SHP77 treated with DMSO at 0.1 percent for 48 hours (cell line): ENCODE measurements around the gene CD55.

Source experiments
- DNase-seq: peaks from one replicate; lab custom pipeline; 2025; lab: John Stamatoyannopoulos, UW

The CD55 gene, protein sequence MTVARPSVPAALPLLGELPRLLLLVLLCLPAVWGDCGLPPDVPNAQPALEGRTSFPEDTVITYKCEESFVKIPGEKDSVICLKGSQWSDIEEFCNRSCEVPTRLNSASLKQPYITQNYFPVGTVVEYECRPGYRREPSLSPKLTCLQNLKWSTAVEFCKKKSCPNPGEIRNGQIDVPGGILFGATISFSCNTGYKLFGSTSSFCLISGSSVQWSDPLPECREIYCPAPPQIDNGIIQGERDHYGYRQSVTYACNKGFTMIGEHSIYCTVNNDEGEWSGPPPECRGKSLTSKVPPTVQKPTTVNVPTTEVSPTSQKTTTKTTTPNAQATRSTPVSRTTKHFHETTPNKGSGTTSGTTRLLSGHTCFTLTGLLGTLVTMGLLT

DNA sequence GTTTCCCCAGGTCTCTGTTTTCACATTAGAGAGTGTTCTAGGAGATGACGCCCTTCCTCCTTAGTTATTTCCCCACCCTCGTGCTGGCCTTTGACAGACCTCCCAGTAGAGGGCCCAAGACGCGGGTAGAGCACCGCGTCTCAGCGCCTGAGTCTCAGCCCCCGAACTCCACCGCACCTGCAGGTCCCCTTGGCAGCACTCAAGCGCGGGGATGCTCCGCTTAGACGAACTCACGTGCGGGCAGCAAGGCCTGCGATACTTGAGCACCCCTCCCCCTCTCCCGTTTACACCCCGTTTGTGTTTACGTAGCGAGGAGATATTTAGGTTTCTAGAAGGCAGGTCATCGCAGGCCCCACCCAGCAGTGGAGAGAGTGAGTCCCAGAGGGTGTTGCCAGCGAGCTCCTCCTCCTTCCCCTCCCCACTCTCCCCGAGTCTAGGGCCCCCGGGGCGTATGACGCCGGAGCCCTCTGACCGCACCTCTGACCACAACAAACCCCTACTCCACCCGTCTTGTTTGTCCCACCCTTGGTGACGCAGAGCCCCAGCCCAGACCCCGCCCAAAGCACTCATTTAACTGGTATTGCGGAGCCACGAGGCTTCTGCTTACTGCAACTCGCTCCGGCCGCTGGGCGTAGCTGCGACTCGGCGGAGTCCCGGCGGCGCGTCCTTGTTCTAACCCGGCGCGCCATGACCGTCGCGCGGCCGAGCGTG lies at the start of gene CD55:
Gene CD55, plus strand, starts transcription at position 600 of the 711 bp plus-strand sequence. Its CDS starts 88 bp downstream, at position 688.
- DNase-seq: peak; percentile 52

DNA sequence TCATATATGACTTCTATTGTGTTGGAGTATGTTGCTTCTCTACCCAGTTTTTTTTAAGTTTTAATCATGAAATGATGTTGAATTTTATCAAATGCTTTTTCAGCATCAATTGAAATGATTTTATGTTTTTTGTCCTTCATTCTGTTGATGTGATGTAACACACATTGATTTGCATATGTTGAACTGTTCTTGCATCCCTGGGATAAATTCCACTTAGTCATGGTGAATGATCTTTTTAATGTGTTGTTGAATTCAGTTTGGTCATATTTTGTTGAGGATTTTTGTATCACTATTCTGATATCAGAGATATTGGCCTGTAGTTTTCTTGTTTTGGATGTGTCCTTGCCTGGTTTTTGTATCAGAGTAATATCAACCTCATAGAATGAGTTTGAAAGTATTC lies 46.6 kb upstream of the CD55 start:
- DNase-seq: no peak

DNA sequence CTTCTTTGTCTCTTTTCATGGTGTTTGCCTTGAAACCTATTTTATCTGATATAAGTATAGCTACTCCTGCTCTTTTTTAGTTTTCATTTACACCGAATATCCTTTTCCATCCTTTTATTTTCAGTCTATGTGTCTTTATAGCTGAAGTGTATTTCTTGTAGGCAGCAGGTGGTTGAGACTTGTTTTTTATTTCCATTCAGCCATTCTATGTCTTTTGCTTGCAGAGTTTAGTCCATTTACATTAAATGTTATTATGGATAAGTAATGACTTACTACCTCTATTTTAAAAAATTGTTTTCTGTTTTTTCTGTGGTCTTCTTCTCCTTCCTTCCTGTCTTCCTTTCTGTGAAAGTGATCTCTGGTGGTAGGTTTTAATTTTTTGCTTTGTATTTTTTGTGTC lies 45.0 kb upstream of the CD55 start:
- DNase-seq: no peak

DNA sequence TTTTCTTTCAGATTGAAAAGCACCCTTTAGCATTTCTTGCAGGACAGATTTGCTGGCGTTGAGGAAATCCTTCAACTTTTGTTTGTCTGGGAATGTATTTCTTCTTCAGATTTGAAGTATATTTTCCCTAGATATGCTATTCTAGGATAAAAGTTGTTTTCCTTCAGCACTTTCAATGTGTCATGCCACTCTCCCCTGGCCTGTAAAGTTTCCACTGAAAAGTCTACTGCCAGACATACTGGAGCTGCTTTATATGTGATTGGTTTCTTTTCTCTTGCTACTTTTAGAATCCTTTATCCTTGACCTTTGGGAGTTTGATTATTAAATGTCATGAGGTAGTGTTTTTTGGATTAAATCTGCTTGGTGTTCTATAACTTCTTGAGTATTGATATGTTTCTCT lies 44.2 kb upstream of the CD55 start:
- no peak for DNase-seq

DNA sequence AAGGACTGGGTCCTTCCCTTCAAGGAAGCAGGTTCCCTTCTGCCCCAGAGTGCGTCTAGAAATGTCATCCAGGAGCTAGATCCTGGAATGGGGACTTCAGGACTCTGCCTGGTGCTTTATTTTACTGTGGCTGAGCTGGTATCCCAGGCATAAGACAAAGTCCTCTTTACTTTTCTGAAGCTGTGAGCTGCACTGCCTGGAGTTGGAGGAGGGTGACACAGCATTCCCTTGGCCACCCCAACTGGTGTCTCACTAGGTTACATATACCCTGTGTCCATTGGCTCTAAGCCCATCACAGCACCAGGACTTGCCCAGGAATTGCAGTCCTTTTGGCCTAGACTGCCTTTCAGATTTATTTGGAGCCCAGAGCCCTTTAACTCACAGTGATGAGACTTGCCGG lies 41.8 kb upstream of the CD55 start:
- no peak for DNase-seq

DNA sequence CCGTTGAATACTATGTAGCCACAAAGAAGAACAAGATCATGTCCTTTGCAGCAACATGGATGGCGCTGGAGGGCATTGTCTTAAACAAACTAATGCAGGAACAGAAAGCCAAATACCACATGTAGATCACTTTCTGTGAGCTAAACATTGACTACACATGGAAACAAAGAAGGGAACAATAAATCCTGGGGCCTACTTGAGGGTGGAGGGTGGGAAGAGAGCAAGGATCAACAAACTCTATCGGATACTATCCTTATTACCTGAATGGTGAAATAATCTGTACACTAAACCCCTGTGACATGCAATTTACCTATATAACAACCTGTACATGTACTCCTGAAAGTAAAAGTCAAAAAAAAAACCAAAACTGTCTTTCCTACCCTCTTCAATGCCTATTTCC lies 40.8 kb upstream of the CD55 start:
- DNase-seq: no peak

DNA sequence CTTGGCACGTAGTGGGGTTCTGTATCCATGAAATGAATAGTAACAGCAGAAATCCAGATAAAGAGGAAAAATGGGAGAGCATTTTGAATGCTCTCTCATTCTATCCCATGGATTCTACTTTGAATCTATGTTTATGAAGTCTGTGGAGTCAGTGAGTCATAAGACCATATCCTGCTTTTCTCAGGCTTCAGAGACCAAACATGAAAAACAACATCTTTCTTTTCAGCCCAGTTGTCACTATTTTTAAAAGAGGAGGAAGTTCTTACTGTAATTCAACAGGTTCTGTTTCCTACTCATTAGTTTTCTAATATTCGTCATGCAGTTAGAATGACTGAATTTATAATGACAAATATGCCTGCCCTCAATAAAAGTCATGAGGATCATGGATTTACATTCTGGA lies 39.4 kb upstream of the CD55 start:
- DNase-seq: no peak

DNA sequence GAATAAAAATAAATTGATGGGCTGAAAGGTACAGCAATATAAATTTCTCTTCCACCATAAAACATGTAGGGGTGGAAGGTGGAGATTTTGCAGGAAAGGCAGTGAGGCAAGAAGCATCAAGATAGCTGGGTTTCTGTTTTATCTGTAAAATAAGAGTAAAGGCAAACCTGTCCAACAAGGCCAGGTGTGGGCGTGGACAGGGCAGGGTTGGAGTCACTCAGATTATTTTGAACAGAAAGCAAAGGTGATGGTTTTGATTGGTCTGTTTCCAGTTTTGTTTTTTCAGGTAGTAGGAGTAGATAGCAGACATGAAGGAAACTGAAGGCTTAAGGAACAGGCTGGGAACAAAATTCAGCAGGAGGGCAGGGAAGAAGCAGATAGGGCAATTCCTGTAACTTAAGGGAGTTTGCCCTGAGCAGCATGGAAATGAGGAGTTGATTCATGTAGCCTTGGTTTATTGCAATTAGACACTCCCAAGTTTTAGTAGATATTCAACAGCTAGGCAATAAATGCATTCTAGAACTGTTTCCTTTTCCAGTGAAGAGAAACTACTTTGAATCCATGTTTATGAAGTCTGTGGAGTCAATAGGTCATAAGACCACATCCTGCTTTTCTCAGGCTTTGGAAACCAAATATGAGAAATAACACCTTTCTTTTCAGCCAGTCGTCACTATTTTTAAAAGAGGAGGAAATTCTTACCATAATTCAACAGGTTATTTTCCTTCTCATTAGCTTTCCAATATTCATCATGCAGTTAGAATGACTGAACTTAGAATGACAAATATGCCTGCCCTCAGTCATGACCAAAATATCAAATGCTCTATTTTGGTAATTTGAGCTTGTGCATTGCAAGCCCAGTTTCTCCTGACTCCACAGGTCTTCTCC lies 38.7 kb upstream of the CD55 start:
- no peak for DNase-seq

DNA sequence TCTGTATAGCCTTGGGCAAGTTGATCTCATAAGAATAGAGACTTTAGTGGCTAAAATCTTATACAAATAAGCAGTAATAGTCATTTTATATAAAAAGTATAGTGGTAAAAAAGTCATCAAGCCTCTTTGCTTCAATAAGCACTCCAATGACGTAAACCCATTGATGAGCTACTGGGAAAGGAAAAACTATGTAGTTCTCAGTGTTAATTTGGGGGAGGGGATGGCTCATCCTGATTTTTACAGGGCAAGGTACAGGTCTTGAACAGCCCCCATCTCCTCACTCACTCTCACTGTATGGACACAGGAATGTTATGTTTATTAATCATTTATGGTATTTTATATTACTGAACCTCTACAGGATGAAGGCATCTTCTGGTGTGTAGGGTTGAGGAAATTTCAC lies 38.1 kb upstream of the CD55 start:
- no peak for DNase-seq

DNA sequence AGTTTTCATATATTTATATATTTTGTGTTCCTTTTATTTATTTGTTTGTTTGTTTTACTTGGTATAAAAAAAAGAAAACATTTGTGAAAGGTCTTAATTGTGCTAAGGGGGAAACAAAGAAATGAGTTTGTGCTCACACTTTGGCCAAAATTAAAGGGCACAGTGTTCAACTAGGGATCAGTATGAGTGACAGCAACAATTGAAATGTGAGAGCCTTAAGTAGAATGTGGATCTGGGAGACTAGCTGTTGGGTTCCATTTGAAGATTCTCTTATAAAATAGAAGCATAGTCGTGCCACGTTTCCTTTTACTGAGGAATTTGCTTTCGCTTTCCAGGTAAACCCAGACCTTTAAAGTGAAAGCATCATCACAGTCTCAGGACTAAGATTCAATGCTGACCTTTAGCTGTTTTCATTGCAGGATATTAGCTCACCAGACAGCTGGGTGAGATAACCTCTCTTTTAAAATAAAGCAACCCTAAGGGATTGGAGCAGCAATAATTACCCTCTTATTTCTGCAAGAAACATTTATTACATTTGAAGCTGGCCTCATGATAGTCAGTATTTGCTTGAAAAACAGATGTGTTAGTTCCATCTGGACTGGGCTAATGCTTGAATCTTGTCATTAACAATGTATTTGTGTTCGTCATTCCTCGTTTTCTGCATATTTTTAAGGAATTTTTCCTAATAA lies 37.1 kb upstream of the CD55 start:
- no peak for DNase-seq

DNA sequence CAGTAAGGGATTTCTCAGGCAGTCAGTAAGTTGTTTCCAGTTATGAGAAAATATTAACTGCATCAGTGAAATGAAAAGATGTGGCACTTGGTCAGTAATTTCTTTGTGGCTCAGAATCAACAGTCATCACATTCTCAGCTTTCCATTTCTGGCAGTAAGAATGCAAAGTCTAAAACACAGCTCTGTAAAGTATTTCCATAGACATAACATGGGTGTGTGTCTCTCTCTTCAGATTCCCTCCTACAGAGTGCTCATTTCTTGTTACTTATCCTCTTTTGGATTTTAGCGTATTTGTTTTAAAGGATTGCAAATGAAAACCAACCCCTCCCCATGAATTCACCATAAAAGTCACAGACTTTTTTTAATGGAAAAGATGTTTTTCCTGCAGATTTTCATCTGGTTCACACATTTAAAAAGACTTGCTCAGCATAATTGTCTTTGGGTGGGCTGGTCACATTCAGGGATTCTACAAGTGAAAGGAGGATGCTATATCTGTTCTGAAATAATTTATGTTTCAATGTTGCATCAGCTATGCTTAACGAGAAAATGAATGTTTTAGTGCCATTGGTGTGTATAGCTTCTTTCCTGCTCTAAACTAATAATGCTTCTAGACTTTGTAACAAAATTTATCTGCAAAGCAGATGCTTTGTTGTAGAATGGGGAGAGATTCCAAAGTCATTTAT lies 34.6 kb upstream of the CD55 start:
- DNase-seq: no peak

DNA sequence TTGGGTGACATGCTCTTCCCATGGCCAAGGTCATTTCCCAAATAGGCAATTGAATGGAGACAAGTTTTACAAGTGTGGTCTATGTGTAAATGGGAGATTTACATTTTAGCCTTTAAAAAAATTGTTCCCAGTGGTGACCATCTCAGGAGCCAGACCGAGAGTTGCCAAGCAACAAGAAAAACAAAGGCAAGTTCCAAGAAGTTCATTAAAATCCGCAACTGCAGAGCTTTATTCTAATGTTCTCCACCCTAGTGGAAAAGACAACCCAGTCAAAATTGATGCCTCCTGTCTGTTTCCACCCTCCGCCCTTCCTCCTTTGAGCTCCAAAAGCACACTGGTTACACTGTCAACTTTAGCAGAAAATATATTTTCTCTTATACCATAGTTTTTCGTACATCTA lies 33.2 kb upstream of the CD55 start:
- no peak for DNase-seq

DNA sequence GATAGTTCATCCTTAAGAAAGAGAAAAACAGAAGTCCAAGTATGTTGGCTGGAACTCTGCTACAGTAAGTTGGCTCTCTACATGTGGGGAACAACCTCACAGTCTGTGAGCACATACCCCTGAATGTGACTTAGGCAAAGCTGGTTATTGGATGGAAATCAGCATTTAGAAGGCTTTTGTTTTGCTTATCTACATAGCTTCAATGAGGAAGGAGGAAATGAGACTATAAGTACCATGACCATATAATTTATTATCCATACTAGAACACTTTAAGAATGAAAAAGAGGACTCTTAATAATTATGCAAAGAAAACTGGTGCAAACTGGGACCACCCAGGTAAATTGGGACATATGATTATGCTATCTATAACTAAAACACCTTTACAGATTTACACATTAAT lies 31.7 kb upstream of the CD55 start:
- no peak for DNase-seq

DNA sequence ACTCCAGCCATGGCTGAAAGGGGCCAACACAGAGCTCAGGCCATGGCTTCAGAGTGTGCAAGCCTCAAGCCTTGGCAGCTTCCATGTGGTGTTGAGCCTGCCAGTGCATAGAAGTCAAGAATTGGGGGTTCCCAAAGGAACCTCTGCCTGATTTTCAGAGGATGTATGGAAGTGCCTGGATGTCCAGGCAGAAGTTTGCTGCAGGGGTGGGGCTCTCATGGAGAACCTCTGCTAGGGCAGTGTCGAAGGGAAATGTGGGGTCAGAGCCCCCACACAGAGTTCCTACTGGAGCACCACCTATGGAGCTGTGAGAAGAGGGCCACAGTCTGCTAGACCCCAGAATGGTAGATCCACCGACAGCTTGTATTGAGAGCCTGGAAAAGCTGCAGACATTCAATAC lies 29.8 kb upstream of the CD55 start:
- DNase-seq: no peak

DNA sequence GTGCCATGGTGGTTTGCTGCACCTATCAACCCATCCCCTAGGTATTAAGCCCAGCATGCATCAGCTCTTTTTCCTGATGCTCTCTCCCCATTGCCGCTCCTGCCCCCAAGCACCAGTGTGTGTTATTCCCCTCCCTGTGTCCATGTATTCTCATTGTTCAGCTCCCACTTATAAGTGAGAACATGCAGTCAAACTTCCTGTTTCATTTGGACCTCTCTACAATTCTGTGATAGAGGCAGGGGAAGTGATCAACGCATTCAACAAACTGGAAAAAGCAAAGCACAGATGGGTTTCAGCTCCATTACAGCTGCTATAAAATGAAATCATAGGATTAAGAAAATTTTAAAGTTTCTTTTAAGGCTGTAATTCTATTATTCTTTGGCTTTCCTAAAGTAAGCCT lies 23.3 kb upstream of the CD55 start:
- no peak for DNase-seq

DNA sequence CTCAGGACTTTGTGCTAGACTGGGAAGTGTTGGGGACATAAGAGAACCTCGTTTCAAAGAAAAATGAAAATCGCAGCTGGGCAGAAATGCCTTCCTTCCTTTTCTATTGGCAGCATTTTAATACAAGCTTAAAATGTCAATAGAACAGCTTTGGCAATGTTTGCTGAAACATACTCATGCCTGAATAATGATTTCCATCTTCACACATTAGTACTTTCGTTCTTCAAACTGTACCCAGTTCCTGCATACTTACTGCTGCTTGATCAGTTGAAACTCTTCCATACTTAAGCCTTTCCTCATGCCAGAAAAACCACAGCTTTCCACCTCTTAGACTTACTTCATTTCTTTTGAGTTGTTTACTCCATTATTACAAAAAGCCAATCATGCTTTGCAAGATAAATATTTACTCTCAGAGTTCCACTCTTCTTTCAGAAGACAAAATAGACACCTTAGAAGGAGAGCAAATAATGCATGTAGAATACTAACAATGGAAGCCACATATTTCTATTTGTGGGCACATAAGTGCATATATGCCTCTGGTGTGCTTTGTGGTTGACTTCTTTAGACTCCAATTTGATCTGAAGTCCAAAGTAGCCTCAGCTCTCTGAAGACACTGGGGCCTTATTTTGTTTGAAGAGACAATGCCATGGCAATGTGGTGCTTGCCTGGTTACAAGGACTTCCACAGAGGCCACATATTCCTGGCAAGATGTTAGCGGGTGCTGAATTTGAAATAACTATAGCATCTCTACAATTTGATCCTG lies 22.7 kb upstream of the CD55 start:
- DNase-seq: no peak

DNA sequence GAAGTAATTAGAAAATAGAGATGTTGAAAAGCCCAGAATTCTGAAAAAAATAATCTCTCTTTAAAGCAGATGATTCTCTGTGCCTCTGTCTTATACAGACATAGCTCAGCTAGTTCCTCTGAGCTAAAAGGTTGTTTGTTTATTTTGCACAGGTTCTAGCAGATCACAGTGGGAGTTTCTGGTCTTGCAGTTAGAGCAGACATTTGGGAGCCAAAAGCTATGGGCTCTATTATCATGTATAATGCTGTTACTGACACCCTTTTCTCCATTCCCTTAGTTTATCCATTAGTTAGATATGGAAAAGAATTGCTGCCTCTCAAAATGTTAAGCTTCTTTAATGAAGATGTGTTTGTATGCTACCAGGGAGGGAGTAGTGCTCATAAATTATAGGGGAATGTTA lies 20.5 kb upstream of the CD55 start:
- no peak for DNase-seq

DNA sequence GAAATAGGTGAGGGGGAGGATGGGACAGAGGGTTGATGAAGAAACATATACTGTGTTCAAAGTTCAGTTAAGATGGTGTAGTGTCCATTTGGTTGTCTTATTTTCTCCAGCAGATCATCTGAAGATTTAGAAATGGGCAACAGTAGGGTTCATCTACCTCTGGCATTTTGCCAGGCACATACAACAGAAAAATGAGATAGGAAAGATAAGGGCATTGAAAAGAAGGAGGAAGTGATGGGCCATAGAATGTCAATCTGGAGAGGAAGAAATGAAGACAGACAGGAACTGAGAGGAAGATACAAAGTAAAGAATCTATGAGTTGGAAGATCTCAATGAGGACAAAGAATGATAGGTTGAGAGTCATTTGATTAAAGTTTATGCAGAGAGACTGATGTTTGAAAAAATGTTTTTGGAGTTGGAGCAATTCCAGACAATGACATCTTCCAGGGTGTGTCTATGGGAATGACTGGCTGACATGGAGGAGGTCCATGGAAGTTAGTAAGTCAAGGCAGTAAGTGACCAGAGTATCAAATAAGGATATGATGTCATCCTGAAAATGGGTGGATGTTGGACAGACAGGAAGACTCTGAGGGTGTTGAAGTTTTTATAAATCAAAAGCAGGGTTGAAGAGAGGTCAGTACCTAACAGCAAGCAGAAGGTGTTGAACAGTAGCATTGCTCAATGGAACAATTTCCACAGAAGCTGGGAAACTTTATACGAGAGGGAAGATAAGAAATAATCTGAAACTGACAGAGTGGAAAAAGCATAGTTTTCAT lies 18.7 kb upstream of the CD55 start:
- DNase-seq: no peak

DNA sequence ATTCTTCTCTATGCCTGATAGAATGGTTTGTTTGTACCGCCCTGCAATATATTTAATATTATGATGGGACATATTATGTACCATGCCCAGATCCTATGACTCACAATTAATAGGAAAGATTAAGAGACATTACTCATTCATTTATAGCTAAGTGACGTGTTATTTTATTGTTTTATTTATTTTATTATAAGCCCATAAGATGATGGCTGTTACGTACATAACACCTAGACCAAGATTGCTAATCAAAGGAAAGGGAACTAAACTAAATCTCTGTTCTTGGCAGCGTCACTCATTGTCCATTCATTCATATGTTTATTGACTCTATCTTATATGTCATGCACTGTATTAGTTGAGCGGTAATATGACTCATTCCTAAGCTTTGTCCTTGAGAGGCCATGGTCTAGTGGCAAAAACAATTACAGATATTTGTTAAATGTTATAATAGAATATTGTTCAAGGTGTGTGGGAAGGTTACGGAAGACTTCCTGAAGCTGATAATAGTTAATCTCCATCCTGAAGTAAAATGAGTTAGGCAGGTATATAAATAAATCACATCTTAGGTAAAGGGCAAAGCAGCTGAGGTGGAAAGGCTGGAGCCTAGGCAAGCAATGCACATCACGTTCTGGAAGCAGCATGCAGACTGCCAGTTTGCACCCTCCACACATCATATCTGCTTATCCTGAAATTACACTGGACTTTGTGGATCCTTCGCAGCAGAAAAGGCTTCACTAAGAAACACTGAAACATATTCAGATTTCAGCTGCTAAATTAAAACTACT lies 16.6 kb upstream of the CD55 start:
- DNase-seq: no peak
